Tongue (tissue), 3 donors: ENCODE data around the gene STK33. TPM values are rescaled to one million over a fixed set of nuclear protein-coding genes. Genes with fewer than 3 reads are reported as not detected.

Experiments
- DNase-seq: peaks from one replicate; pipeline ENCODE4 v3.0.0-alpha.2; 2015
- small RNA-seq: library from RNA; depleted of rRNA; stranded (forward); fragments of <200 nt; gene quantifications from one replicate; pipeline ENCODE3, GENCODE V24; 2014; ENCODE audit warnings: low replicate concordance
- total RNA-seq: library from RNA; depleted of rRNA; stranded (reverse); fragments of >200 nt; gene quantifications from one replicate; pipeline ENCODE4 v1.2.3, GENCODE V29; 2014

Gene STK33
- total RNA-seq, 1 donor from 2014 or later: 8.2 TPM

- DNase-seq: peak; percentile 77
Measured at GRCh38 chr11:8354622-8355415, 239.2 kb downstream of the STK33 start.

- DNase-seq: no peak
Measured at GRCh38 chr11:8352876-8353505, 241.0 kb downstream of the STK33 start.

GRCh38 chr11:8352103-8352875, 241.7 kb downstream of the STK33 start:
- no peak for DNase-seq

GRCh38 chr11:8351223-8351622, 242.8 kb downstream of the STK33 start:
- no peak for DNase-seq

DNA sequence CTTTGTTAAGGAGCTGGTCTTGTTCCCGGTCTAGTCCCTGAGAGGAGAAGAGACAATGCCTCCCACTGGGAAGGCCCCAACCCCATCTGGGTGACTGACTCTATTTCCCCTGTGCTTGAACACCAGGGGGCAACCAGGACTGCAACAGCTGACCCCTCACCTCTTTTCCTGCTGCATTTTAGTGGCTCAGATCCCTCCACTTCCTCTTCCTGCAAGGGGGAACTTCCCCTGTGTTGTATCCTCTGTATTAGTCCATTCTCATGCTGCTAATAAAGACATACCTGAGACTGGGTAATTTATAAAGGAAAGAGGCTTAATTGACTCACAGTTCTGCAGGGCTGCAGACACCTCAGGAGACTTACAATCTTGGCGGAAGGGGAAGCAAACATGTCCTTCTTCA, 246.1 kb downstream of the STK33 start:
- DNase-seq: no peak

GRCh38 chr11:8346157-8346755, 247.8 kb downstream of the STK33 start:
- DNase-seq: no peak

- no peak for DNase-seq
Measured at GRCh38 chr11:8345179-8345578, 248.8 kb downstream of the STK33 start.

GRCh38 chr11:8344346-8344745, 249.7 kb downstream of the STK33 start:
- no peak for DNase-seq

DNA sequence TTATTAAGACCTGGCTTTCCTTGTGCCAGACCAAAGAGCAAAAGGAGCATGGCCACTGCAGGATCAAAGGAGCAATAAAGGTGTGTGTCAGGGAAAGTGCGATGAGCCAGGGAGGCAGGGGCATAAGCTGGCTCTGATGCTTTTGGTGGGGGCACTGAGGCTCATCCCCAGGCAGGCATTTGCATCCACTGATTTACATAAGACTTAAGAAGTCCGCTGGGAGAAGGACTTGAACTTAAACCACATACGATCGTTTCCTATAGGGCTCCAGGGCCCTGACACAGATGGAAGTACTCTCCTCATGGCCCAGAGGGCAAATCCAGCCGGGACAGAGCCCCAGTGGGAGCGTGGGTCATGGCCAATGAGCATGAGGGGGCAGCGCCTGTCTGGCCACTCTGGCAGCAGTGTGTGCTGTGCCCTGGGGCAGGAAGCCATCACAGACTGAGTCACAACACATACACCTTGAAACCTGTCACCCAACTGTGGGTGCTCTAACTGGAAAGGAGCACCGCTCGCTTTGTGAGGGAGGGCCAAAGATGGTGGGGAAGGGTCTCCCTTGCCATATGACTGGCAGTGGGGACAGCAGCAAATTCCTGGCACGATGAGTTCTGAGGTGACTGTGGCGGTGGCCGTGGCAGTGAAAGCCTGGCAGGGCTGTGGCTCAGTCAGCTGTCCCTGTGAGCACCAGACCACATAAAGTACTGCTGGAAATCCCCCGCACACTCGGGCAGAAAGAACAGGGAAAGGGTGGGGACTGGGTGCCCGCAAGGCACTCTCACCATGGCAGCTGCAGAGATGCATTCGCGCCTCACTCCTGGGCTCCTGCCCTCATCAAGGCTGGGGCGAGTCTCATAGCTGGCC, 251.0 kb downstream of the STK33 start:
- DNase-seq: no peak

DNA sequence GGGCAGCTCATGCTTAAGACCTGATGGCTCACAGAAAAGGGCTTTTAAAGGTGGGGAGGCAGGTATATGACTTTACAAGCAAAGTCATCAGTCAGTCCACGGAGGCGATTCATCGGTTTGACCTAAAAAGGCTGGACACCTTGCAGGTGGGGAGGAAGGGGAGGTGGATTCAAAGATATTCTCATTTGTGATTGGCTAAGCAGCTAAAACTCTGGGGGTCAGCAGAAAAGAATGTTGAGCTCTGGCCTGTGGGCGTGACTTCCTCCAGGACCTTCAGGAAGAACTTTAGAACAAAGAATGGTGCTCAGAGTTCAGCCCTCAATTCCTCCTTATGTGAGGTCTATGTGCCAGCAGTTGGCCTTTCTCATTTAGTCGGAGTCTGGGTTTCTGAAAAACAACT, 252.0 kb downstream of the STK33 start:
- DNase-seq: no peak

Small RNAs within 50 kb of the gene (small RNA-seq; reads per million reads assigned to genes)
- not detected for gene RF00601

Other genes starting within 250 kb of the STK33 start
- 10.4 TPM for gene TRIM66, start 88.4 kb upstream of the STK33 start, total RNA-seq
- gene RPL27A, start 88.6 kb upstream of the STK33 start, total RNA-seq: 814 TPM